Measurements from ENCODE around the gene DNAI2.

Gene DNAI2

DNA sequence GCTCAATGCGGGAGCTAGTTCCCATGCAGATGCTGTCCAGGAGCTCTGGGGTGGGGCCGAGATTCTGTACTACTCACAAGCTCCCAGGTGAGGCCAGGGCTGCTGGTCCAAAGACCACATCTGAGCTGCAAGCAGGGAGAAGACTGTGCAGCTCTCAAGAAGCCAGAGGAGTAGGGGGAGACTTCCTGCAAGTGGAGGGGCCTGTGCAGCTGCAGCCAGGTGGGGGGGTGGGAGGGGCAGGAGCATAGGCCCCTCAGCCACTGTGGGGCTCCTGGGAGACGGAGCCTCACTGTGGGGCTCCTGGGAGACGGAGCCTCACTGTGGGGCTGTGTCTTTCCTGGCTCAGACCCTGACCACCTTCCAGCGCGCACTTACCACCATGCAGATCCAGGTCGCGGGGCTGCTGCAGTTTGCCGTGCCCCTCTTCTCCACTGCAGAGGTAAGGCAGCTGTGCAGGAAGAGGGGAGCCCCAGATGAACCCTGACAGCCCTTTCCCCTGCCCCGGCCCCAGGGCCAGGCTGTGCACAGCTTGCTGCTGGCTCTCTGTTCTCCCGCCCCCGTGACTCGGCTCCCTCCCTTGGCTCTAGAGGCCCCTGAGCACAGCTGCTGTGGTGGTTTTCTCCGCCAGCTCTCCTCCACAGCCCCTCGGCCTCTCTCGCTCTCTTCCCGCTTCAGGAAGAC is 24.3 kb upstream of the DNAI2 start:
- ATAC-seq: no peak
- TF ChIP-seq CSDC2 (CRISPR knock-in tag; IDR thresholded peaks at IDR 0.05): no peak
- no peak for TF ChIP-seq TOX (CRISPR knock-in tag; IDR thresholded peaks at IDR 0.05; ENCODE audit: borderline replicate concordance)
- no peak for TF ChIP-seq ARNTL (CRISPR knock-in tag; IDR thresholded peaks at IDR 0.05; ENCODE audit: borderline replicate concordance, low read depth)
- no peak for TF ChIP-seq ZFP3 (CRISPR knock-in tag; IDR thresholded peaks at IDR 0.05)
- TF ChIP-seq, protein P1, sequence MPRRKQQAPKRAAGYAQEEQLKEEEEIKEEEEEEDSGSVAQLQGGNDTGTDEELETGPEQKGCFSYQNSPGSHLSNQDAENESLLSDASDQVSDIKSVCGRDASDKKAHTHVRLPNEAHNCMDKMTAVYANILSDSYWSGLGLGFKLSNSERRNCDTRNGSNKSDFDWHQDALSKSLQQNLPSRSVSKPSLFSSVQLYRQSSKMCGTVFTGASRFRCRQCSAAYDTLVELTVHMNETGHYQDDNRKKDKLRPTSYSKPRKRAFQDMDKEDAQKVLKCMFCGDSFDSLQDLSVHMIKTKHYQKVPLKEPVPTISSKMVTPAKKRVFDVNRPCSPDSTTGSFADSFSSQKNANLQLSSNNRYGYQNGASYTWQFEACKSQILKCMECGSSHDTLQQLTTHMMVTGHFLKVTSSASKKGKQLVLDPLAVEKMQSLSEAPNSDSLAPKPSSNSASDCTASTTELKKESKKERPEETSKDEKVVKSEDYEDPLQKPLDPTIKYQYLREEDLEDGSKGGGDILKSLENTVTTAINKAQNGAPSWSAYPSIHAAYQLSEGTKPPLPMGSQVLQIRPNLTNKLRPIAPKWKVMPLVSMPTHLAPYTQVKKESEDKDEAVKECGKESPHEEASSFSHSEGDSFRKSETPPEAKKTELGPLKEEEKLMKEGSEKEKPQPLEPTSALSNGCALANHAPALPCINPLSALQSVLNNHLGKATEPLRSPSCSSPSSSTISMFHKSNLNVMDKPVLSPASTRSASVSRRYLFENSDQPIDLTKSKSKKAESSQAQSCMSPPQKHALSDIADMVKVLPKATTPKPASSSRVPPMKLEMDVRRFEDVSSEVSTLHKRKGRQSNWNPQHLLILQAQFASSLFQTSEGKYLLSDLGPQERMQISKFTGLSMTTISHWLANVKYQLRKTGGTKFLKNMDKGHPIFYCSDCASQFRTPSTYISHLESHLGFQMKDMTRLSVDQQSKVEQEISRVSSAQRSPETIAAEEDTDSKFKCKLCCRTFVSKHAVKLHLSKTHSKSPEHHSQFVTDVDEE (CRISPR knock-in tag; IDR thresholded peaks at IDR 0.05): no peak
- no peak for TF ChIP-seq ESRRG (CRISPR knock-in tag; IDR thresholded peaks at IDR 0.05)
- TF ChIP-seq, protein P2, sequence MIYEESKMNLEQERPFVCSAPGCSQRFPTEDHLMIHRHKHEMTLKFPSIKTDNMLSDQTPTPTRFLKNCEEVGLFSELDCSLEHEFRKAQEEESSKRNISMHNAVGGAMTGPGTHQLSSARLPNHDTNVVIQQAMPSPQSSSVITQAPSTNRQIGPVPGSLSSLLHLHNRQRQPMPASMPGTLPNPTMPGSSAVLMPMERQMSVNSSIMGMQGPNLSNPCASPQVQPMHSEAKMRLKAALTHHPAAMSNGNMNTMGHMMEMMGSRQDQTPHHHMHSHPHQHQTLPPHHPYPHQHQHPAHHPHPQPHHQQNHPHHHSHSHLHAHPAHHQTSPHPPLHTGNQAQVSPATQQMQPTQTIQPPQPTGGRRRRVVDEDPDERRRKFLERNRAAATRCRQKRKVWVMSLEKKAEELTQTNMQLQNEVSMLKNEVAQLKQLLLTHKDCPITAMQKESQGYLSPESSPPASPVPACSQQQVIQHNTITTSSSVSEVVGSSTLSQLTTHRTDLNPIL (CRISPR knock-in tag; IDR thresholded peaks at IDR 0.05; ENCODE audit: low read depth): no peak

DNA sequence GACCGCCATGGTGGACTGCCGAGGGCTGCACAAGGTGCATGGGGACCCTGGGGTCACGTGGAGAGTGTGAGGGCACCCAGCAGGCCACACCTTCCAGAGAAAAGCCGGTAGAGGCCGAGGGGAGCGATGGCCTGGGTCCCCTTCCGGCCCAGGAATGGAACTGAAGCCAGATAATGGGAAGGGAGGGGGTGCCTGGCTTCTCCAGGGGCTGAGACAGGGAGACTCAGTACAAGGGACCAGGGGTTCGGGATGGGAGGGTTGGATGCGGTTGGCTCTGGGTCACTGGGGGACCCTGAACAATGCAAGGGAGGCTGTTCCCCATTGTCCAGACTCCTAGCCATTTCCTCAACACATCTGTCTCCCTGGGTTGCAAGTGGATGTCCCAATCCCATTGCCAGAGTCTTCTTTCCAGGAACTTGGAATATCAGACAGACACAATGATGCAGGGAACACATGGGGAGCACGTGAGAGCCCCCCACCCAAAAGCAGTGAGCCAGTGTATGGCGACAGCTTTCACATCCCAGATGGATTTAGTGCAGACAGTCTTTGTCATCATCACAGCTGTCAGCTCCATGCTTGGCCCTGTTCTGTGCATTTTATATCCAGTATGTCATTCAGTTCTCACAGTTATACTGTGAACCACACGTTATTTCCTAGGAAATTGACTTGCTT is 23.6 kb upstream of the DNAI2 start:
- ATAC-seq: no peak
- TF ChIP-seq PPARA (CRISPR knock-in tag; IDR thresholded peaks at IDR 0.05; ENCODE audit: borderline replicate concordance) (no peak), ZNF565 (CRISPR knock-in tag; conservative IDR thresholded peaks at IDR 0.05; ENCODE audit: low read depth) (no peak), CSDC2 (CRISPR knock-in tag; IDR thresholded peaks at IDR 0.05) (no peak), ISL1 (CRISPR knock-in tag; IDR thresholded peaks at IDR 0.05) (no peak), ZNF8 (CRISPR knock-in tag; IDR thresholded peaks at IDR 0.05) (no peak), ARNTL (CRISPR knock-in tag; IDR thresholded peaks at IDR 0.05; ENCODE audit: borderline replicate concordance, low read depth) (no peak), BACH2 (CRISPR knock-in tag; IDR thresholded peaks at IDR 0.05; ENCODE audit: borderline replicate concordance) (no peak)
- TF ChIP-seq, protein P3, sequence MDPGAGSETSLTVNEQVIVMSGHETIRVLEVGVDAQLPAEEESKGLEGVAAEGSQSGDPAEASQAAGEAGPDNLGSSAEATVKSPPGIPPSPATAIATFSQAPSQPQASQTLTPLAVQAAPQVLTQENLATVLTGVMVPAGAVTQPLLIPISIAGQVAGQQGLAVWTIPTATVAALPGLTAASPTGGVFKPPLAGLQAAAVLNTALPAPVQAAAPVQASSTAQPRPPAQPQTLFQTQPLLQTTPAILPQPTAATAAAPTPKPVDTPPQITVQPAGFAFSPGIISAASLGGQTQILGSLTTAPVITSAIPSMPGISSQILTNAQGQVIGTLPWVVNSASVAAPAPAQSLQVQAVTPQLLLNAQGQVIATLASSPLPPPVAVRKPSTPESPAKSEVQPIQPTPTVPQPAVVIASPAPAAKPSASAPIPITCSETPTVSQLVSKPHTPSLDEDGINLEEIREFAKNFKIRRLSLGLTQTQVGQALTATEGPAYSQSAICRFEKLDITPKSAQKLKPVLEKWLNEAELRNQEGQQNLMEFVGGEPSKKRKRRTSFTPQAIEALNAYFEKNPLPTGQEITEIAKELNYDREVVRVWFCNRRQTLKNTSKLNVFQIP (CRISPR knock-in tag; IDR thresholded peaks at IDR 0.05; ENCODE audit: borderline replicate concordance, low read depth): no peak
- TF ChIP-seq, protein P4, sequence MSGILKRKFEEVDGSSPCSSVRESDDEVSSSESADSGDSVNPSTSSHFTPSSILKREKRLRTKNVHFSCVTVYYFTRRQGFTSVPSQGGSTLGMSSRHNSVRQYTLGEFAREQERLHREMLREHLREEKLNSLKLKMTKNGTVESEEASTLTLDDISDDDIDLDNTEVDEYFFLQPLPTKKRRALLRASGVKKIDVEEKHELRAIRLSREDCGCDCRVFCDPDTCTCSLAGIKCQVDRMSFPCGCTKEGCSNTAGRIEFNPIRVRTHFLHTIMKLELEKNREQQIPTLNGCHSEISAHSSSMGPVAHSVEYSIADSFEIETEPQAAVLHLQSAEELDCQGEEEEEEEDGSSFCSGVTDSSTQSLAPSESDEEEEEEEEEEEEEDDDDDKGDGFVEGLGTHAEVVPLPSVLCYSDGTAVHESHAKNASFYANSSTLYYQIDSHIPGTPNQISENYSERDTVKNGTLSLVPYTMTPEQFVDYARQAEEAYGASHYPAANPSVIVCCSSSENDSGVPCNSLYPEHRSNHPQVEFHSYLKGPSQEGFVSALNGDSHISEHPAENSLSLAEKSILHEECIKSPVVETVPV (CRISPR knock-in tag; IDR thresholded peaks at IDR 0.05): no peak
- TF ChIP-seq, protein P1 (CRISPR knock-in tag; IDR thresholded peaks at IDR 0.05): no peak

DNA sequence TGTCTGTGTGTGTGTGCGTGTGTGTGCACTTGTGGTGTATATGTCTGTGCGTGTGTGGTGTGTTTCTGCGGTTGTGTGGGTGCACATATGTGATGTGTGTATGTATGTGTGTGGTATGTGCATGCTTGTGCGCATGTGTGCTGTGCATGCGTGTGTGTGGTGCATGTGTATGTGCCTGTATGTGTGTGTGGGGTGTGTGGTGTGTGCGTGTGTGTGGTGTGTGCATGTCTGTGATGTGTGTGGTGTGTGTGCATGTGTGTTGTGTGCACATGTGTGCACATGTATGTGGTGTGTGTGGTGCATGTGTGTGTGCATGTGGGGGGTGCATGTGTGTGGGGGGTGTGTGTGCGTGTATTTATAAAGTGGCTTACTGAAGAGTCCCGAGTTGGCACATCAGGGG is 23.0 kb upstream of the DNAI2 start:
- no peak for ATAC-seq
- TF ChIP-seq ESRRG (CRISPR knock-in tag; IDR thresholded peaks at IDR 0.05) (no peak), SNAI2 (CRISPR knock-in tag; IDR thresholded peaks at IDR 0.05) (no peak), ZFP30 (CRISPR knock-in tag; IDR thresholded peaks at IDR 0.05) (no peak), ZNF70 (CRISPR knock-in tag; IDR thresholded peaks at IDR 0.05) (no peak), OSR1 (CRISPR knock-in tag; IDR thresholded peaks at IDR 0.05) (no peak), ZC3H10 (CRISPR knock-in tag; IDR thresholded peaks at IDR 0.05) (no peak), TCF4 (CRISPR knock-in tag; IDR thresholded peaks at IDR 0.05; ENCODE audit: borderline replicate concordance) (no peak), PPARA (CRISPR knock-in tag; IDR thresholded peaks at IDR 0.05; ENCODE audit: borderline replicate concordance) (no peak), ARNTL (CRISPR knock-in tag; IDR thresholded peaks at IDR 0.05; ENCODE audit: borderline replicate concordance, low read depth) (no peak)
- TF ChIP-seq, protein P5, sequence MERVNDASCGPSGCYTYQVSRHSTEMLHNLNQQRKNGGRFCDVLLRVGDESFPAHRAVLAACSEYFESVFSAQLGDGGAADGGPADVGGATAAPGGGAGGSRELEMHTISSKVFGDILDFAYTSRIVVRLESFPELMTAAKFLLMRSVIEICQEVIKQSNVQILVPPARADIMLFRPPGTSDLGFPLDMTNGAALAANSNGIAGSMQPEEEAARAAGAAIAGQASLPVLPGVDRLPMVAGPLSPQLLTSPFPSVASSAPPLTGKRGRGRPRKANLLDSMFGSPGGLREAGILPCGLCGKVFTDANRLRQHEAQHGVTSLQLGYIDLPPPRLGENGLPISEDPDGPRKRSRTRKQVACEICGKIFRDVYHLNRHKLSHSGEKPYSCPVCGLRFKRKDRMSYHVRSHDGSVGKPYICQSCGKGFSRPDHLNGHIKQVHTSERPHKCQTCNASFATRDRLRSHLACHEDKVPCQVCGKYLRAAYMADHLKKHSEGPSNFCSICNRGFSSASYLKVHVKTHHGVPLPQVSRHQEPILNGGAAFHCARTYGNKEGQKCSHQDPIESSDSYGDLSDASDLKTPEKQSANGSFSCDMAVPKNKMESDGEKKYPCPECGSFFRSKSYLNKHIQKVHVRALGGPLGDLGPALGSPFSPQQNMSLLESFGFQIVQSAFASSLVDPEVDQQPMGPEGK (CRISPR knock-in tag; IDR thresholded peaks at IDR 0.05; ENCODE audit: borderline replicate concordance): no peak
- TF ChIP-seq, protein P4 (CRISPR knock-in tag; IDR thresholded peaks at IDR 0.05): no peak
- TF ChIP-seq, protein P2 (CRISPR knock-in tag; IDR thresholded peaks at IDR 0.05; ENCODE audit: low read depth): no peak

Measured in SK-N-SH treated with all-trans-retinoic acid at 6 μM for 48 hours (cell line).